Measurements from ENCODE around the gene GOLGA3. TPM values are rescaled to one million over a fixed set of nuclear protein-coding genes. Genes with fewer than 3 reads are reported as not detected.

The GOLGA3 gene
- total RNA-seq, 2 donors from 2014 or later, result 38.2 to 43.5 TPM

GRCh38 chr12:132807295-132808092 is 21.2 kb downstream of the GOLGA3 start:
- H3K36me3 Mint-ChIP-seq (ENCODE audit: low read depth), result peaks cover 82% of the 10 kb centered on the region
- H3K4me1 ChIP-seq (ENCODE audit: control insufficient read depth, insufficient read depth, low read length), result no peaks in the 10 kb centered on the region
- H3K27me3 ChIP-seq (ENCODE audit: control insufficient read depth, insufficient read depth, low read length, poor library complexity, severe bottlenecking), result no peaks in the 10 kb centered on the region
- no peak overlapping the region for H3K27ac ChIP-seq (ENCODE audit: low read depth, low read length)
- DNase-seq, result peak; percentile 79
- H3K4me3 ChIP-seq (ENCODE audit: low read length), result no peak overlapping the region
- no peak overlapping the region for H3K4me3 Mint-ChIP-seq
- TF ChIP-seq CTCF (conservative IDR thresholded peaks at IDR 0.05), result no peak
- no peaks in the 10 kb centered on the region for H3K4me1 Mint-ChIP-seq
- H3K9me3 ChIP-seq (ENCODE audit: control insufficient read depth, low read length), result peaks cover 5% of the 10 kb centered on the region
- peaks cover 17% of the 10 kb centered on the region for H3K9me3 Mint-ChIP-seq
- no peak overlapping the region for H3K9ac ChIP-seq (ENCODE audit: extremely low read depth, low read length, poor library complexity, severe bottlenecking)
- 93 to 95% methylated on average over 13 to 22 of the region's 25 CpGs for WGBS, 2 experiments (ENCODE audit: insufficient coverage in 1 of 2, insufficient read length in 1 of 2)
- H3K27me3 Mint-ChIP-seq (ENCODE audit: insufficient read depth), result no peaks in the 10 kb centered on the region
- H3K27ac Mint-ChIP-seq, result peak overlapping the region; percentile 23
- peaks cover 70% of the 10 kb centered on the region for H3K36me3 ChIP-seq (ENCODE audit: control insufficient read depth, insufficient read depth, low read length)

GRCh38 chr12:132806857-132807256 is 21.8 kb downstream of the GOLGA3 start:
- Mint-ChIP-seq H3K27ac (peak overlapping the region; percentile 23), H3K9me3 (peaks cover 11% of the 10 kb centered on the region), H3K4me3 (no peak overlapping the region), H3K36me3 (ENCODE audit: low read depth) (peaks cover 80% of the 10 kb centered on the region), H3K4me1 (no peaks in the 10 kb centered on the region), H3K27me3 (ENCODE audit: insufficient read depth) (no peaks in the 10 kb centered on the region)
- Histone ChIP-seq H3K27ac (ENCODE audit: low read depth, low read length) (no peak overlapping the region), H3K9me3 (ENCODE audit: control insufficient read depth, low read length) (peaks cover 5% of the 10 kb centered on the region), H3K4me3 (ENCODE audit: low read length) (no peak overlapping the region), H3K9ac (ENCODE audit: extremely low read depth, low read length, poor library complexity, severe bottlenecking) (no peak overlapping the region), H3K27me3 (ENCODE audit: control insufficient read depth, insufficient read depth, low read length, poor library complexity, severe bottlenecking) (no peaks in the 10 kb centered on the region), H3K36me3 (ENCODE audit: control insufficient read depth, insufficient read depth, low read length) (peaks cover 65% of the 10 kb centered on the region), H3K4me1 (ENCODE audit: control insufficient read depth, insufficient read depth, low read length) (no peaks in the 10 kb centered on the region)
- WGBS, 2 experiments (ENCODE audit: insufficient coverage in 1 of 2, insufficient read length in 1 of 2), result 89 to 96% methylated on average over 16 to 18 of the region's 18 CpGs
- no peak for TF ChIP-seq CTCF (conservative IDR thresholded peaks at IDR 0.05)
- DNase-seq, result no peak

- no peak for TF ChIP-seq CTCF (conservative IDR thresholded peaks at IDR 0.05)
- Histone ChIP-seq H3K9me3 (ENCODE audit: control insufficient read depth, low read length) (no peaks in the 10 kb centered on the region), H3K27me3 (ENCODE audit: control insufficient read depth, insufficient read depth, low read length, poor library complexity, severe bottlenecking) (no peaks in the 10 kb centered on the region), H3K9ac (ENCODE audit: extremely low read depth, low read length, poor library complexity, severe bottlenecking) (no peak overlapping the region), H3K27ac (ENCODE audit: low read depth, low read length) (no peak overlapping the region), H3K4me3 (ENCODE audit: low read length) (no peak overlapping the region), H3K4me1 (ENCODE audit: control insufficient read depth, insufficient read depth, low read length) (no peaks in the 10 kb centered on the region), H3K36me3 (ENCODE audit: control insufficient read depth, insufficient read depth, low read length) (peaks cover 71% of the 10 kb centered on the region)
- peak; percentile 87 for DNase-seq
- H3K36me3 Mint-ChIP-seq (ENCODE audit: low read depth), result peaks cover 78% of the 10 kb centered on the region
- H3K27ac Mint-ChIP-seq, result no peak overlapping the region
- WGBS, 2 experiments (ENCODE audit: insufficient coverage in 1 of 2, insufficient read length in 1 of 2), result 85 to 94% methylated on average over 5 to 16 of the region's 16 CpGs
- no peaks in the 10 kb centered on the region for H3K9me3 Mint-ChIP-seq
- no peaks in the 10 kb centered on the region for H3K4me1 Mint-ChIP-seq
- no peak overlapping the region for H3K4me3 Mint-ChIP-seq
- H3K27me3 Mint-ChIP-seq (ENCODE audit: insufficient read depth), result no peaks in the 10 kb centered on the region
These were observed 24.2 kb downstream of the GOLGA3 start for GRCh38 chr12:132804426-132804861.
